Stimulated activated naive B cell treated with anti-CD40 and anti-IgM and Interleukin-4, amounts not matched to agents 10 μg/mL and 1 μg/mL and 100 μg/mL, for 72 hours (primary cell): ENCODE results near the gene HMCN2.
A peak's percentile ranks its signal among the peaks of the same experiment; 100 is the strongest.
"Not testable (repeated sequence)": the region's sequence is repeated elsewhere in the genome, so short reads cannot be mapped to it uniquely, and the experiment has no call there.

Experiments
- ATAC-seq, 2 donors: fragments of 150-1000 bp; cut with Tn5 transposase; replicated peaks; 2 replicates each; pipeline ENCODE4 v1.10.0; 2021; ENCODE audit warnings: moderate library complexity in 1 of 2
- DNase-seq: peaks from one replicate; pipeline ENCODE4 v3.0.0; 2021
- H3K27ac Mint-ChIP-seq: one replicate; pipeline ENCODE4 v1.8.0; 2022; ENCODE audit warnings: mild to moderate bottlenecking, mixed read lengths
- H3K27me3 Mint-ChIP-seq, 2 donors: one replicate each; pipeline ENCODE4 v1.8.0; 2022; ENCODE audit warnings: mixed read lengths in 2 of 2
- H3K36me3 Mint-ChIP-seq, 2 donors: one replicate each; pipeline ENCODE4 v1.8.0; 2022; ENCODE audit warnings: mixed read lengths in 2 of 2, mild to moderate bottlenecking in 1 of 2
- H3K4me1 Mint-ChIP-seq, 2 donors: one replicate each; pipeline ENCODE4 v1.8.0; 2022; ENCODE audit warnings: mixed read lengths in 2 of 2, mild to moderate bottlenecking in 1 of 2
- H3K4me3 Mint-ChIP-seq, 2 donors: one replicate each; pipeline ENCODE4 v1.8.0; 2022; ENCODE audit warnings: mild to moderate bottlenecking in 2 of 2, mixed read lengths in 2 of 2, moderate library complexity in 1 of 2
- H3K9me3 Mint-ChIP-seq, 2 donors: one replicate each; pipeline ENCODE4 v1.8.0; 2022; ENCODE audit warnings: mixed read lengths in 2 of 2, mild to moderate bottlenecking in 1 of 2

HMCN2 gene

DNA sequence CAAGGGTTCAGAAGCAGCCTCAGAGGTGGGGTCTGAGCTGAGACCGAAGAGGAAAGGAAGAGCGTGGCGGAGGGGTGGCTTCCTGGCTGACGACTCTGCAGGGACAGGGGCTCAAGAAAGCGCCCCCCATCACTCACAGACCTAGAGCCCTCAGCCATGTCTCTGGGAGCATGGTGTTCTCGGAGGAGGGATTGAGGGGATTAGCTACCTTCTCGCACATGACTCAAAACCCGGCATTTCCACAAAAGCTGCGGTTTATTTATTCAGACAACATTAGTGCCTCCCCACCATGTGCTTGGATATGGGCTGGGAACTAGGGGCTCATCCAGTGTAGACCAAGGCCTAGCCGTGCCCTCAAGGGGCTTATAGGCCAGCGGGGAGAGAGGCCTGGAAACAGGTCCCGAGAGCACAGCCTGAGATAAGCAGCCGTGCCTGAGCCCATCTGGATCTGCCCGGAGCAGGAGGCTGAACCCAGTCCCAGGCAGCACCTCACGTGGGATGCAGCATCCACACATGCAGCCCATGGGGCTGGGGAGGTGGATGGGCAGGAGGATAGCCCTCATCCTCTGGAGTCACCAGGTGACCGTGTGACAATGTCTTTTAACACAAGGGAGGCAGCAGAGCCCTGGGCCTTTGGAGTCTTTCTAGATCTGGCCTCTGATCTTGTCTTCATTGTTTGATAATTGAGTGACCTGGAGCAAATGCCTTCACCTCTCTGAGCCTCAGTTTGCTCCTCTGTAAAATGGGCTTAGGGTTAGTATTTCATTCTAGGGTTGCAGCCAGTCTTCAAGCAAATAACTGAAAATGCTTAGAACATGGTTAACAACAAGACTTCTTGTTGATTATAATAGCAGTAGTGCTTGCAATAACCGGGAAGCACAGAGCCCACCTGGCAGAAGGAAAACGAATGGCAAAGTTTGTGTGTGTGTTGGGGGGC, 878 bp upstream of the HMCN2 start:
- Mint-ChIP-seq H3K9me3 (no peaks in the 10 kb centered on the region), H3K27ac (no peak overlapping the region), H3K4me1 (peaks cover 7 to 14% of the 10 kb centered on the region in 2 donors), H3K27me3 (peaks cover 69 to 82% of the 10 kb centered on the region in 2 donors), H3K36me3 (no peaks in the 10 kb centered on the region), H3K4me3 (peak overlapping the region in 1 of 2 donors; percentile 27)
- no peak for ATAC-seq
- DNase-seq, result no peak

- Mint-ChIP-seq H3K9me3 (no peaks in the 10 kb centered on the region), H3K4me3 (no peak overlapping the region), H3K36me3 (no peaks in the 10 kb centered on the region), H3K27me3 (peaks cover 66 to 88% of the 10 kb centered on the region in 2 donors), H3K4me1 (peaks cover 7 to 14% of the 10 kb centered on the region in 2 donors), H3K27ac (no peak overlapping the region)
- ATAC-seq, result no peak
- DNase-seq, result no peak
Observed at GRCh38 chr9:130266236-130267098, 907 bp downstream of the HMCN2 start.

GRCh38 chr9:130267930-130268329, 2.4 kb downstream of the HMCN2 start:
- Mint-ChIP-seq H3K4me3 (no peak overlapping the region), H3K27ac (no peak overlapping the region), H3K9me3 (no peaks in the 10 kb centered on the region), H3K4me1 (peaks cover 7 to 14% of the 10 kb centered on the region in 2 donors), H3K27me3 (peaks cover 63 to 88% of the 10 kb centered on the region in 2 donors), H3K36me3 (no peaks in the 10 kb centered on the region)
- no peak for ATAC-seq
- DNase-seq, result no peak

DNA sequence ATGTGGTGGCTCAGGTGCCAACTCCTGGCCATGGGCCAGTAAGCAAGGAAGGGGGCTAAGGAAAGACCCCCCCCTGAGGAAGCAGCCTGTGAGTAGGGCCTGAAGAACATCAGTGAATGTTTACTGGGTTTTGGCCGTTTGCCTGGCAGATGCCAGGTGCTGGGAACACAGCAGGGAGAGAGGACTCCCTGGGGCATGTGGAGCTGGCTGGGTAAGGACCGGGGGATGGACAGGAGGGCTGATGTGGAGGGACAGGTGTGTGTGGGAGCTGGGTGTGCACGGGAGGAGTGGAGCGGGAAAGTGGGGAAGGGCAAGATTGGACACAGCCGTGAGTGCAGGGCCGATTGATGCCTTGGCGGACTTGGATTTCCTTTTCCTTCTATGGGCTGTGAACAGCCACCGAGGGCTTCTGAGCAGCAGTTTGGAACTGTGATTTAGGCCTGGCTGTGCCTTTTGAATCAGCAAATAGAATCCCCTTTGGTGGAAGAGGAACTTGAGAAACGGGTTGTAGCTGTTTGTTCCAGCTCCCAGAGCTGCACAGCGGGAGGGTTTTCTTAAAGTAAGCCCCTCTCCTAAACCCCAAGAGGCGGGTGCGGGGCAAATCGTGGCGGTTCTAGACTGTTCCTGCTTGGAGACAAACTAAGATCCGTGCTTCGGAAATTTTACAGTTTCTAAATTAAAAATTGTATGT, 3.1 kb downstream of the HMCN2 start:
- no peaks in the 10 kb centered on the region for H3K36me3 Mint-ChIP-seq
- no peak for DNase-seq

GRCh38 chr9:130271473-130271872, 5.9 kb downstream of the HMCN2 start:
- H3K4me3 Mint-ChIP-seq, result no peak overlapping the region
- H3K9me3 Mint-ChIP-seq, result no peaks in the 10 kb centered on the region
- DNase-seq (no peak), ATAC-seq (no peak)
- no peak overlapping the region for H3K27ac Mint-ChIP-seq
- H3K4me1 Mint-ChIP-seq, result peaks cover 7 to 12% of the 10 kb centered on the region in 2 donors
- peaks cover 46 to 79% of the 10 kb centered on the region in 2 donors for H3K27me3 Mint-ChIP-seq
- no peaks in the 10 kb centered on the region for H3K36me3 Mint-ChIP-seq

More for the DNA sequence above, 3.1 kb downstream of the HMCN2 start:
- peak in 1 of 2 donors; percentile 67 for ATAC-seq
- no peaks in the 10 kb centered on the region for H3K9me3 Mint-ChIP-seq
- peaks cover 7 to 14% of the 10 kb centered on the region in 2 donors for H3K4me1 Mint-ChIP-seq
- peaks cover 57 to 81% of the 10 kb centered on the region in 2 donors for H3K27me3 Mint-ChIP-seq
- H3K27ac Mint-ChIP-seq, result no peak overlapping the region
- H3K4me3 Mint-ChIP-seq, result no peak overlapping the region

DNA sequence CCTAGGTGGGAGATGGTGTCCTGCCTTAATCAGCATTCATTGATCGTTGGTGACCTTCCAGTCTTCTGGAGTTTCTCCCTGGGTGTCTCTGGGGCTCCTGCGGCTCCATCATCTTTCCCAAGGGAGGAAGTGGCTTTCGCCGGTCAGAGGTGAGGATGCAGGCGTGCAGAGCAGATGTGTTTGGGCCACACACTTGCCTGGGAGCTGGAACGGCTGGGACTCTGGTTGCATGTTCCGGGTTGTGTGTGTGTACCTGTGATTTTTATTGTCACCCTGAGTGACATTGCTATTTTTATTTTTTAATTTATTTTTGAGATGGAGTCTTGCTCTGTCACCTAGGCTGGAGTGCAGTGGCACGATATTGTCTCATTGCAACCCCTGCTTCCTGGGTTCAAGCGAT, 9.6 kb downstream of the HMCN2 start:
- Mint-ChIP-seq H3K27ac (no peak overlapping the region), H3K4me1 (no peaks in the 10 kb centered on the region), H3K4me3 (no peak overlapping the region), H3K36me3 (no peaks in the 10 kb centered on the region), H3K27me3 (peaks cover 37 to 59% of the 10 kb centered on the region in 2 donors), H3K9me3 (no peaks in the 10 kb centered on the region)
- ATAC-seq, result no peak
- no peak for DNase-seq

GRCh38 chr9:130276121-130276520, 10.6 kb downstream of the HMCN2 start:
- Mint-ChIP-seq H3K27me3 (peaks cover 36 to 52% of the 10 kb centered on the region in 2 donors), H3K27ac (peak overlapping the region; percentile 6), H3K9me3 (no peaks in the 10 kb centered on the region), H3K4me3 (no peak overlapping the region), H3K4me1 (no peaks in the 10 kb centered on the region), H3K36me3 (no peaks in the 10 kb centered on the region)
- ATAC-seq, result no peak
- DNase-seq, result no peak

DNA sequence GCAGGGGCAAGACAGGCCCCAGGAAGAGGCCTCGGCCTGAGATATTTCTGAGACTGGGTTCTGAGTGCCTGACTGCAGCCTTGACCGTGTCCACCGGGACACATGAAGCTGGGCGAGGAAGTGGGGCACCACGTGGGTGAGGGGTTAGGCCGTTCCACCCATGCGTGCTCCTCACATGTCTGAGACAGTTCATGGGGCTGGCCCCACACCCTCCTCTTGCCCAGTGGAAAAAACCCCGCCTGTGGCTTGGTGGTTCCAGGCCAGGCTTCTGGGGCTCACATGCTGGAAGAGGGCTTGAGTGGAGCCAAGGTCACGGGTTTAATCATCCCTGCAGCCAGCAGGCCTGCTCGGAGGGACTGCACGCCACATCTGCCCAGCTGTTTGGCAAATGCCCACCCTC, 11.4 kb downstream of the HMCN2 start:
- Mint-ChIP-seq H3K9me3 (no peaks in the 10 kb centered on the region), H3K4me1 (no peaks in the 10 kb centered on the region), H3K4me3 (no peak overlapping the region), H3K36me3 (no peaks in the 10 kb centered on the region), H3K27ac (no peak overlapping the region), H3K27me3 (peaks cover 29 to 47% of the 10 kb centered on the region in 2 donors)
- DNase-seq (no peak), ATAC-seq (peak in 1 of 2 donors; percentile 29)

GRCh38 chr9:130277525-130277924, 12.0 kb downstream of the HMCN2 start:
- DNase-seq, H3K4me1 Mint-ChIP-seq, ATAC-seq, H3K27ac Mint-ChIP-seq, H3K36me3 Mint-ChIP-seq, H3K9me3 Mint-ChIP-seq, H3K4me3 Mint-ChIP-seq: not testable (repeated sequence)
- H3K27me3 Mint-ChIP-seq, result peaks cover 31 to 48% of the 10 kb centered on the region in 2 donors

- no peak for ATAC-seq
- no peak overlapping the region for H3K27ac Mint-ChIP-seq
- H3K9me3 Mint-ChIP-seq, result no peaks in the 10 kb centered on the region
- H3K4me1 Mint-ChIP-seq, result no peaks in the 10 kb centered on the region
- H3K27me3 Mint-ChIP-seq, result peaks cover 47 to 49% of the 10 kb centered on the region in 2 donors
- no peak overlapping the region for H3K4me3 Mint-ChIP-seq
- no peaks in the 10 kb centered on the region for H3K36me3 Mint-ChIP-seq
- DNase-seq, result no peak
Observed at GRCh38 chr9:130283539-130284248, 18.1 kb downstream of the HMCN2 start.

- Mint-ChIP-seq H3K27ac (no peak overlapping the region), H3K4me1 (no peaks in the 10 kb centered on the region), H3K9me3 (no peaks in the 10 kb centered on the region), H3K27me3 (peaks cover 49% of the 10 kb centered on the region in 2 donors), H3K4me3 (no peak overlapping the region), H3K36me3 (no peaks in the 10 kb centered on the region)
- ATAC-seq (no peak), DNase-seq (no peak)
Observed at GRCh38 chr9:130284249-130284625, 18.7 kb downstream of the HMCN2 start.

DNA sequence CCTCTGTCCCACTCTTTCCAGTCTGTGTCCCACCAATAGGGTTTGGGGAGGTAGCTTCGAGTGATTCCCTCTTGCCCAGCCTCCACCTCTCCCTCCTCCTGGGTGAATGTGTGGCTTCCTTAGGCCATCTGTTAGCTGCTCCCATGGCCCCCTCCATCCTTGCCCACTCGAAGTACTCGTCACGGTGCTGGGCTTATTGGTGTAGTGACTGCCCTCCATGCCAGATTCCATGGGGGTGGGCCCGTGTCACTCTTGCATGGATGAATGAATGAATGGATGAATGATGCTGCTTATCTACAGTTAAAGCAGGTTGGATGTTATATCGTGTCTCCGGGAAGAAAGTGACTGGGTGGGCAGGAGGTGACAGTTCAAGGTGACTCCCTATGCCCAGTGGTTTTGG, 19.1 kb downstream of the HMCN2 start:
- no peak overlapping the region for H3K4me3 Mint-ChIP-seq
- no peak overlapping the region for H3K27ac Mint-ChIP-seq
- H3K9me3 Mint-ChIP-seq, result no peaks in the 10 kb centered on the region
- DNase-seq, result no peak
- no peak for ATAC-seq
- no peaks in the 10 kb centered on the region for H3K36me3 Mint-ChIP-seq
- H3K27me3 Mint-ChIP-seq, result peaks cover 45 to 46% of the 10 kb centered on the region in 2 donors
- H3K4me1 Mint-ChIP-seq, result no peaks in the 10 kb centered on the region

- Mint-ChIP-seq H3K27me3 (peaks cover 47 to 48% of the 10 kb centered on the region in 2 donors), H3K9me3 (no peaks in the 10 kb centered on the region), H3K27ac (no peak overlapping the region), H3K36me3 (no peaks in the 10 kb centered on the region), H3K4me1 (no peaks in the 10 kb centered on the region), H3K4me3 (no peak overlapping the region)
- ATAC-seq (no peak), DNase-seq (no peak)
Observed at GRCh38 chr9:130285271-130285670, 19.7 kb downstream of the HMCN2 start.
